BJ (cell line): ENCODE measurements around the gene FCF1. TPM values are rescaled to one million over a fixed set of nuclear protein-coding genes. Genes with fewer than 3 reads are reported as not detected.

Source experiments
- CTCF ChIA-PET: fragments of 350-600 bp; formaldehyde crosslinking; extraction: SDS; loops from one replicate; lab custom pipeline; 2021; ENCODE audit warnings: antibody characterized with exemption, inconsistent platforms; lab: Yijun Ruan, JAX
- POLR2A ChIA-PET: fragments of 300-600 bp; sonication (Branson Sonifier 250); formaldehyde crosslinking; extraction: SDS; loops from one replicate; lab custom pipeline; 2021; ENCODE audit warnings: antibody characterized with exemption; lab: Charles Lee
- DNase-seq: peaks from one replicate; pipeline ENCODE4 v3.0.0-alpha.2; 2011; ENCODE audit warnings: low read depth
- H3K27me3 ChIP-seq: 2 replicates; pipeline ENCODE4 v1.6.0; 2011; ENCODE audit warnings: low read length; ENCODE audit not compliant: control insufficient read depth, insufficient read depth
- H3K36me3 ChIP-seq: 2 replicates; pipeline ENCODE4 v1.5.1; 2011; ENCODE audit warnings: low read length; ENCODE audit not compliant: control insufficient read depth, insufficient read depth
- H3K4me3 ChIP-seq: 2 replicates; pipeline ENCODE4 v1.5.1; 2011; ENCODE audit warnings: low read depth, mild to moderate bottlenecking, control low read depth, low read length
- CTCF ChIP-seq: IDR thresholded peaks from 2 replicates; pipeline ENCODE4 v1.5.1; 2011; ENCODE audit warnings: low read depth, mild to moderate bottlenecking, control low read depth, inconsistent platforms, low read length, moderate library complexity; ENCODE audit not compliant: insufficient read depth
- polyA plus RNA-seq: library from polyadenylated mRNA; depleted of rRNA; stranded (reverse); fragments of >200 nt; gene quantifications from 2 replicates; pipeline ENCODE4 v1.2.3, GENCODE V29; 2011

The FCF1 gene
- polyA plus RNA-seq, 1 experiment = 30.6 TPM

GRCh38 chr14:74737753-74738325 is 24.9 kb downstream of the FCF1 start:
- TF ChIP-seq CTCF = no peak
- POLR2A ChIA-PET = interaction anchor here (0.6 kb wide), 1 partner anchor 79 kb away, joined by 4 read pairs; no protein-coding TSS in a partner anchor
- no peak for DNase-seq
- no peak overlapping the region for H3K4me3 ChIP-seq
- H3K27me3 ChIP-seq = no peaks in the 10 kb centered on the region
- H3K36me3 ChIP-seq = peaks cover 7% of the 10 kb centered on the region
- CTCF ChIA-PET = interaction anchor here (1.2 kb wide), 1 partner anchor 128 kb away, joined by 3 read pairs; no protein-coding TSS in a partner anchor

DNA sequence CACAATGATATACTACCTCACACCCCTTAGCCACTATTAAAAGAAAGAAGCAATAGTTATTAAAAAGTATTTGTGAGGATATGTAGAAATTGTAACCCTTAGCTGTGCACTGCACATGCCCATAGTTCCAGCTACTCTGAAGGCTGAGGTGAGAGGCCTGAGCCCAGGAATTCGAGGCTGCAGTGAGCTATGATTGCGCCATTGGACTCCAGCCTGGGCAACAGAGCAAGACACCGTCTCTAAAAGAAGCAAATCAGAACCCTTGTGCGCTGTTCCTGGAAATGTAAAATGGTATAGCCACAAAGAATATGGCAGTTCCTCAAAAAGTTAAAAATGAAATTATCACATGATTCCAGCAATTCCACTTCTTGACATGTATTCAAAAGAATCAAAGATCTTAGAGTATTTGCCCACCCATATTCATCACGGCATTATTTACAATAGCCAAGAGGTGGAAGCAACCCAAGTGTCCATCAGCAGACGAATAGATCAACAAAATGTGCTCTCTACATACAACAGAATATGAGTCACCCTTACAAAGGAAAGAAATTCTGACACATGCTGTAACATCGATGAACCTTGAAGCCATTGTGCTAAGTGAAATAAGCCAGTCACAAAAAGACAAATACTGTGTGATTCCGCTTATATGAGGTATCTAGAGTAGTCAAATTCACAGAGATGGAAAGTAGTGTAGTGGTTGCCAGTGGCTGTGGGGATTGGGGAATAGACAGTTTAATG is 26.5 kb downstream of the FCF1 start:
- CTCF ChIA-PET = interaction anchor here (1.2 kb wide), 1 partner anchor 130 kb away, joined by 3 read pairs; no protein-coding TSS in a partner anchor
- no peak for DNase-seq
- TF ChIP-seq CTCF = no peak
- Histone ChIP-seq H3K27me3 (no peaks in the 10 kb centered on the region), H3K4me3 (no peak overlapping the region), H3K36me3 (peaks cover 3% of the 10 kb centered on the region)
- POLR2A ChIA-PET = no interaction called here

- POLR2A ChIA-PET = no interaction called here
- no peak overlapping the region for H3K4me3 ChIP-seq
- no peak for DNase-seq
- H3K27me3 ChIP-seq = no peaks in the 10 kb centered on the region
- TF ChIP-seq CTCF = no peak
- H3K36me3 ChIP-seq = no peaks in the 10 kb centered on the region
- CTCF ChIA-PET = no interaction called here
Observed at GRCh38 chr14:74747237-74747636, 34.3 kb downstream of the FCF1 start.

- ChIA-PET CTCF (interaction anchor here (1.4 kb wide), 1 partner anchor 12 kb away, joined by 4 read pairs; no protein-coding TSS in a partner anchor), POLR2A (no interaction called here)
- no peak for TF ChIP-seq CTCF
- no peak overlapping the region for H3K4me3 ChIP-seq
- H3K27me3 ChIP-seq = no peaks in the 10 kb centered on the region
- no peaks in the 10 kb centered on the region for H3K36me3 ChIP-seq
- DNase-seq = peak; percentile 50
Observed at GRCh38 chr14:74754157-74754556, 41.2 kb downstream of the FCF1 start.

- CTCF ChIA-PET = interaction anchor here (1.4 kb wide), 1 partner anchor 12 kb away, joined by 4 read pairs; no protein-coding TSS in a partner anchor
- no peak for TF ChIP-seq CTCF
- no peak overlapping the region for H3K4me3 ChIP-seq
- POLR2A ChIA-PET = no interaction called here
- no peak for DNase-seq
- no peaks in the 10 kb centered on the region for H3K36me3 ChIP-seq
- H3K27me3 ChIP-seq = no peaks in the 10 kb centered on the region
Observed at GRCh38 chr14:74754899-74755298, 42.0 kb downstream of the FCF1 start.
